Esophagus mucosa (tissue), 1 donor: ENCODE measurements around the gene KCNQ5. TPM values are rescaled to one million over a fixed set of nuclear protein-coding genes. Genes with fewer than 3 reads are reported as not detected.

Source experiments
- ATAC-seq: fragments of 200-7000 bp; cut with Tn5 transposase; one replicate; pipeline ENCODE4 v1.9.1; 2020
- total RNA-seq: library from RNA; stranded (reverse); gene quantifications from one replicate; pipeline ENCODE4 v1.2.4, GENCODE V29; 2023
- donor health status: DM: yes; HTN: yes; CAD: no.

KCNQ5 gene
- total RNA-seq, 1 donor from 2014 or later: 0.96 TPM

DNA sequence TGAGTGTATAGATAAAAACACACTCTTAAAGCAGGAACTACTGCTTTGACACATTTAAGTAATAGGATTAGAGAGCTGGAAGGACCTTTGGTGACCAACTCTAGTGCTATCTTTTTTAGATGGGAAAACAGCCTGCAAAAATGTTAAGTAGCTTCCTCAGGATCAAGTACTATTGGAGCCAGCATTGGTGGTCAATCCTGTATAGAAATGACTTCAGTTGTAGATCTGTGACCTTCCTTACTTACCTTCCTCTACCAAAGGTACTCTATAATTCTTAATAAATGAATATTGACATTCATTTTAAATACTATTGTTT lies 18.7 kb downstream of the KCNQ5 start:
- ATAC-seq: no peak

DNA sequence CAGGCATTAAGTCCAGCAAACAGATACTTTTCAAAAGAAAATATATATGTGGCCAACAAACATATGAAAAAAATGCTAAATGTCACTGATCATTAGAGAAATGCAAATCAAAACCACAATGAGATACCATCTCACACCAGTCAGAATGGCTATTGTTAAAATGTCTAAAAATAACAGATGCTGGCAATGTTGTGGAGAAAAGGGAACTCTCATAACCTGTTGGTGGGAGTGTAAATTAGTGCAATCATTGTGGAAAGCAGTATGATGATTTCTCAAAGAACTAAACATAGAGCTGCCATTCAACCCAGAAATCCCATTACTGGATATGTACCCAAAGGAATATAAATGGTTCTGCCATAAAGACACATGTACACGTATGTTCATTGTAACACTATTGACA lies 20.6 kb downstream of the KCNQ5 start:
- ATAC-seq: no peak

DNA sequence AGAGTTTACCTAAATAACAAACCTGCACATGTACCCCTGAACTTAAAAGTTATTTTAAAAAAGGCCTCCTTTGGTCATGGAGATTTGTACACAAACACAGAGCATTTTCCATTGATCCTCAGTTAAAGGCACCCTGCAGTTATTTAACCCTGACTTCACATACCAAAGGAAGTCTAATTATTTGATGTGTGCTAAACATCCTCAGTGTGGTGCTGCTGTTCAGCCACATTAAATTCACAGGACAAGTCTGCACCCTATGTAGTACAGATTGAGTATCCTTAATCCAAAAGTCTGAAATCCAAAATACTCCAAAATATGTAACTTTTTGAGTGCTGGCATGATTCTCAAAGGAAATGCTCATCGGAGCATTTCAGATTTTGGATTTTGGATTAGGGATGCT lies 21.4 kb downstream of the KCNQ5 start:
- no peak for ATAC-seq

DNA sequence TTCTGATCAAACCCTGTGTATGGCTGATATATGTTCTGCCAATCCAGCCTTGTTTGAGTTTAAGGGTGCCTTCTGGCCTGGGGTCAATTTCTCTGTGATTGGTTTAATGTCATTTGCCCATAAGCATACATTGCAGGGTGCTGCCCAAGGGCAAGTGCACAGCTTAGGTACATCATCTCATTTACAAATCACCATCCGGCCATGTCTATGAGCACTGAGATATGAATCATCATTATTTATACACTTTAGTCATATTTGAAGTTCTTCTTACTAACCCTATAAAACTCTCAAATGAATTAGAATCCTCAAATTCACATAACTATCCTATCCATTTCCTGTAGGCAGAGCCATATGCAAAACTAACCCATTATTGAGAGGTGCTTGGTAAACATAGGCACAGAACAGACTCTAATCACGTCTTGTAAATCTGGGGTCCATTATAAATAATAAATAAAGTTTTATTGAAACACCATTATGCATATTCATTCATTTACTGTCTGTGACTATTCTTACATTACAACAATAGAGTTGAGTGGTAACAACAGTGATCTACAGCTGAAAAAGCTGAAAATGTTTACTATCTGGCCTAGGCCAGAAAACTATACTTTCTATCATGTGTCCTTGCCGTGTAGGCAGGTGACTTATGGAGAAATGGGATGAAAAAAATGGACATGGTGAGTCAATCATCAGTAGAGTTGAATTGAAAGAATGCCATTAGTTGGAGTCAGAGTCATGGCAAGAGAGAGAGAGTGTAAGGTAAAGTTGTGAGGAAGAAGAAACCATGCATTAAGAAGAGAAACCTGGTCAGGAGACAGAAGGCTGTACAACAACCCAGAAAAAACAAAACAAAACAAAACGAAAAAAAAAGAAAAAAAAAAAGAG lies 25.0 kb downstream of the KCNQ5 start:
- ATAC-seq: no peak

DNA sequence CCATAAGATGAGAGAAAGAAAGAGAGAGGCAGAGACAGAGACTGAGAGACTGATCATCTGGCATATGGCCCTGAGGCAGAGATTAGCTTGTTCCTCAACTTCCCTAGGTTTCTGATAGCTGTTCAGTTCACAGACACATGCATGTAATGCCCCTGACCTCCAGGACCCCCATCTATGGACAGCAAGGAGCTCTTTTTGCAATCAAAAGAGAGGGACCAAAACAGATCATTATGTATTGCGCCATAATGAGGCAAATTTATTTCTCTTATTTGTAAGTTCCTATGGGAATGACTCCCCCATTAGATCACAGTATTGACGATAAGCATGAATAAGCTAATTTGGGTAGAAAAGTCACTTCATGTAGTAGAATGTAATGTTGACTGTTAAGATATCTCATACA lies 25.6 kb downstream of the KCNQ5 start:
- no peak for ATAC-seq

DNA sequence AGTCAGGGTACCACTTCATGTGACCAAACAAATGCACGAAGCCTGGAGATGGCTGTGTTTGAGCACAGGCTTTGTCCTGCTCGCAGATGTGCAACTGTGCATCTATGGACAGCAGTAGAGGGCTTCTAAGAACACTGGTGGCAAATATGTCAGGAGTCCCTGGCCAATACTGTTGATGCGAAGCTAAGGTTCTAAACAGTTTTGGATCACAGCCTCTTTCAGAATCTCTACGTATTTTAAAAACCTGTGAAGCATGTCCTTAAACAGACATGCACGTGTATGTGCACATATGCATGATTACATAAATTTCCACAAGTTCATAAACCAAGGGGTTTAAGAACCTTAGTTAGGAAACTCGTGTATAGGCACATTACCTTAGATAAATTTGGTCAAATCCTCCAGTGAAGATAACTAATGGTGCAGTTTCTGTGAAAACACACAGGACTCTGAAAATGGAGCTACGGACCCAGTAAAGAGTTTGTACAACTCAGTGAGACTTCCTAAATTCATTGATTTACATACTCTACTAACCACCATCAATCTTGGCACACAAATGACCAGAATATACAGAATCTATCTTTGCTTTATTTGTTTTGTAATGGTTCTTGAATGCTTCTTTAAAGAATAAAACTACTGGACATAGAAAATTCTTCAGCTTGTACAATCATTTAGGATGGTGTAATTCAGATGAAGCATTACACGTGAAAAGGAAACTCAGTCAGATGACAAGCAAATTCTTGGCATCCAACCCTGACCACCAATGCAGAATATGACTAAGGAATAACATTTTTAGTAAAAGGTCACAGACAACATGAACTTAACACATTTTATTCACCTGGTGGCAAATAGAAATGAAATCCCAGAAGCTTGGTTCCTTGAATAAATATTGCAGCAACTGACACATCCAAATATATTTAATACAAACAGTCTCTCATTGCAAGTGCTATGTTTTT lies 27.4 kb downstream of the KCNQ5 start:
- no peak for ATAC-seq

DNA sequence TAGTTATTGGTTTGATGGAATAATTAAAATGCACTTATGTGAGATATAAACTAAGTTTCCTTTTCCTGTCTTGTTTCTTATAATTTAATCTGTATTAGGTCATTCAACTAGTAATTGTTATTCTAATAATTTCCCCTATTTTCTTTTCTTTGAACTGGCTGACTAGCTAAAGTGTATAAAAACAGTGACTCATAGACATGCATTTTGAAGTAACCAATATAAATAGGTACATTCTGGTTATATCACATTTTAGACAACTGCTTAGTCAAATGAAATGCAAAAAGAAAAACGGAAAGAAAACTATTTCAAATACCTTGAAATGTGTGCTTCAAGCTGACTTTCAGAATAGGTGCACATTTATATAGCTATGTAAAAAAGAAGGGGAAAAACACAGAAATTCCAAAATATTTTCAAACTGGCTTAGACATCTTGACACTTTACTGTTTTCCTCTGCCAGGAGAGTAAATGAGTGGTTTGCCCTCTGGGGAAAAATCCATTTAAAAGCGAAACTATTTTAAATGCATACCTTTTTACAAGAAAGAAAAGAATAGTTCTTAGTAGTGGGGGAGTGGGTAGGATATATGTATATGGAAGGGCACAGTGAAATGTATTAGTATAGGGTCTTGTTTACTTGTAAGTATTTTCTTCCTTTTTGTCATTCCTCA lies 28.3 kb downstream of the KCNQ5 start:
- no peak for ATAC-seq

DNA sequence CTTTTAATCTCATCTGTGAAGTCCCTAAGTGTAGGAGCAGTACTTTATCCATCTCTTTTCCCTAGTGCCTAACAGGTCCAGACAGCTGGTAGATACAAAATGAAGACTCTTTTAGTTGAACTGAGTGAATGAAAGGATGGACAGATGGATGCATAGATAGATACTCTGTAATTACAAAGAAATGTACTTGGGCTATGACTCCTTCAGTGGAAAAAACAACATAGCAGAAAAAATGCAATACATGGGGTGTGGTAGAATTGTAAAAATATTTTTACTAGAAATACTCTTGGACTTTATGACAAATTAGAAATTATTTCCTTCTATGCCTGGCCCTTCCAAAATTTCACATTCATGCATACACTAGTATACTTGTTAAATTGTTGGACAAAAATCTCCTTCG lies 29.3 kb downstream of the KCNQ5 start:
- no peak for ATAC-seq

DNA sequence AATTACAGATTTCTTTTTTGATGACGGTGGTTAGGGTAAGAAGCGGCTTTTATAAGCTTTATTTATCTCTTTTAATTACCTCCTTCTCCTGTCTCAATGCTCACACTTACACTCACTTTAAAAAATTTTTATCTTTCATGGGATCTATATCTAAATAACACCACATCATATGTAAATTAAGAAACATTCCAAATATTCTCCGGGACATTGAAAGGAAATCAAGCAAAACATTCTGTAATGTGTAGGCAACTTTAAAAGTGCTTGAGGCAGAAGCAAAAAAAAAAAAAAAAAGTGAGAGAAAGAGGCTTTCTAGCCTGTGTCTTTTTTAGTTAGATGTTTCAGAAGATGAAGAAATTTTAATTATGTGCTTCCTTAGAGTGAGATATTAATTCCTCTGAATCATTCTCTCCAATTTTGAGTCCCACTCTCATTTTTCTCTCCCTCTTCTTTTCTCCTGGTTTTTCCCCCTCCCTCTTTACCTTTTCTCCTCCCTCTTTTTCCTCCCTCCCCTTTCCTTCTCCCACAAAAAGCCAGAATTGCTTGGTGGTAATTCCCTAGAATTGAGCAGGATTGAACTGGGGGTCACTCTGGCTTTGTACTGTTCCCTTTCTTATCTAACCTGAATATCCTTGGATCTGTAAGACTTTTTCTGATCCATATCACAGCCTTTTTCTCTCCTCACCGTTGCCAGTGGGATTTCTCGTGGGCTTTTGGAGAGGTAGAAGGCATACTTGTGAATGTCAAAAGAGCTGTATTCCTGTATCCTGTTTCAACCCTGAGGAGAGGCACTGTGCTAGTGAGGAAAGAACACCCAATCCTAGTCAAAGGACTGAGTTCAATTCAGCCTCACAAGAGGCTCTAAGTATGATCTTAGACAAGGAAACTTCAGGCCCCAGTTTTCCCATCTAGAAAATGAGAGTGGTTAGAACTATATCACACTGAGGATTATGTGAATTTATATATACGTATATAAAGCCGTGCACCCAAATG lies 30.4 kb downstream of the KCNQ5 start:
- no peak for ATAC-seq

DNA sequence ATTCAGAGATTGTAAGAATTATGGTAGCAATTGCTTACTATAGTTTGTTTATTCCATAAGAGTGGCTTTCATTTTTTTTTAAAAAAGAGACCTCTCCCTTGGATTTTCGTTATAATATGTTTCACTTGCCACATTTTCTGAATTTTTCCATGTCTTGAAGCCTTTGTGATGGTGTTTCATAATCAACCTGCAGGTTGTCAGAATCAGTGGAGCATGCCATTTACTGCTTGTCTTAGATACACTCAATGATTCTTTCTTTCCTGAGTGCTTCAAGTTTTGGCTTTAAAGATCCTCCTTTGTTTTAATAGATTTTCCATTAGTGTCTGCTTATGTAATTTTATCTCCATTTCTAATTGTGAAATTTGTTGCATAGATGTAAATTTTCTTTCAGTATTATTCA lies 31.2 kb downstream of the KCNQ5 start:
- no peak for ATAC-seq

DNA sequence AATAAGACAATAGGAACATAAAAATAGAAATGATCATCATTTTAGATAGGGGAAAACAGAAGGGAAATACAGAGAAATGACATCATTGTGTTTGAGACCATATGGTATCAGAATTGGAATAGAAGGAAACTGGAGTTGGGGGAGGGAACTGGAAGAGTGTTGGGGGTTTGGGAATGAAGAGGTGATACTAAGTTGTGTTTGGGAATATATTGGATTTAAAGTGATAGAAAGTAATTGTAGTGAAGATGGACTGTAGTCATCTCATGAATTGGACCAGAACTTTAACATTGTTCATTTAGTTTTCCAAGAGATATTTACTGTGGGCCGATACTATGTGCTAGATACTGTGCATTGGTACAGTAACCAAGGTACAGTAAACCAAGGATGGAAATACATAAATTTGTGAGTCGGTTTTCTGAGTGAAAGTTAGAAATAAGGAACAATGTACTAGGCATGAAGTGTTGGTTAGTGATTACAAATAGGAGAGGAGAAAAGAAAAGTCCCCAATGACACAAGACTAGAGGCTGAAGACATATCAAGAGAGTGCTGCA lies 32.3 kb downstream of the KCNQ5 start:
- no peak for ATAC-seq

DNA sequence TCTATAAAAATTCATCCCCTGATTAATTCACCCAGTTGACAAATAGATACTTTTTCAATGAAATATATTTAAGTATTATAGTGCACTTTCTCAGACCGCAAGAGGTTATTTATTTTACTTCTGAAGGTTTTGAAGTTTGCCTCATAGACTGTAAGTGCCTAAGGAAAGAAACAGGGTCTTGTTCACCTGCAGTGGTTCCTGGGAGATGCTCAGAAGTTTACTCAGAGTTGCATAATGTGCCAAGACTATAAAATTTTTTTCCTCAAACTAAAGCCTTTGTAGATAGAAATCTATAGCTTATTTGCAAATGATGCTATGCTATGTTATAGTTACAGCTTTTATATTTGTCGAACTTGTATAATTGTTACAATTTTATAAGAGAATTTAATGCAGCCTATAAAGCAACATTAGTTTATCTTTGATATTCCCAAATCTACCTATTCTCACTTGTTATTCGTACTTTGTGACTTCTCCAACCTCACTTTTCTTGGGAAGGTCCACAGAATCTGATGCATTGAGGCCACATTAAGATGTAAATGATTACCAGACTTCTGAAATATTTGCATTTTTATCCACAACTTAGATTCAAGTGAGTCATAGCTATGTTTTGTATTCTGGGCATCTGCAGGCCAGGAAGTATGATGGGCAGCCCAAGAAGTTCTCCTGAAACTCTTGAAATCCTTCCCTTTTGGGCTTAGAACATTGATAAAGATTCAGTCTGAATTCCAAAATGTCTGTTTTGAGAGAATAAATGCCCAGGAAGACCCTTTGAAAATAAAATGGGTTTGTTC lies 35.7 kb downstream of the KCNQ5 start:
- no peak for ATAC-seq

DNA sequence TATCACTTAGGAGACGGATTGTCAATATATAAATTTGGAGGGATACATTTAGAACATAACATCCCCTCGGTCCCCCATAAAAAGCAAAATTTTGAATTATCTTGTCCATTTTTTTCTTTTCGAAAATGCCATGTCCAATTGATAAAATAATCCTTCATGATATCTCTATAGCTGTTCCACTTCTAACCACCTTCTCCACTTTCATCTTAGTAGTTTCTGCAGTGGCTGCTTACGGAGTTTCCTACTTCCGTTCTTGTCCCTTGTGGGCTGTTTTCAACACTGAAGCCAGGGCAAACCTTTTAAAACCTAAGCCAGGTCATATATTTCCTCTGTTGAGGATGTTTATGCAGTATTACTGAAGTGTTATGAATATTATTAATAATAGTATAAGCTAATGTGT lies 37.9 kb downstream of the KCNQ5 start:
- ATAC-seq: no peak

DNA sequence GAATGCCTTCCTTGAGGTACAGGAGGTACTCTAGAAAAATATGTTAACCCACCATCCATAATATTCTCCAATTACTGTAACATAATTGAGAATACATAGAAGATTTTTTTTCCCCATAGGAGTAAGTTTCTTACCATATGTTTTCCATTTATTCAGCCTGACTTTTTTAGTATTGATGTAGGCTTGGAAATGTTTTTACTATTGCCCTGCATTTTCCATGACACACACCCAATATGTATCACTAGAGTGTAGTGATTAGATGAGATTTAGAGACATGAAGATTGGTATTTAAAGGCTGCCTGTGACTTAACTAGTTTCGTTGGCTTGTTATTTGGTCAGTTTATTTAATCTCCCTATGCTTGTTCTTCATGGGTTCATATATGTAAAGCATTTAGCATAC lies 39.5 kb downstream of the KCNQ5 start:
- ATAC-seq: no peak

DNA sequence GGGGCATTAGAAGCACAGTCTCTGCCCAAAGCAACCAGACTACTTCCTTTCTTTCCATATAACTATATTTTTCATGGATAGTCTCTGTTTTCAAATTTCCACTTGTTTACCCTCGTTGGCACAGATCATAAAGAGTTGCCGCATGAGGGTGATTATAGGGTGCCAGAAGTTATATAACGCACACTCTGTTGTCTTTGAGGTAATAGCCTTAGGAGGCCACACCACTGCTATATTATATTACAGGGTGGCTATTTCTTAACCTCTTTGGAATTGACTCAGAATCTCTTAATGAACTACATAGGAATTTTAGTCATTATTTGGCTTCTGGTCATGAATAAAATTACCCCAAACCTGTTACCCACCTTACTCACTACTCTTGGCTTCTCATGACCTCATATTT lies 43.7 kb downstream of the KCNQ5 start:
- ATAC-seq: no peak

DNA sequence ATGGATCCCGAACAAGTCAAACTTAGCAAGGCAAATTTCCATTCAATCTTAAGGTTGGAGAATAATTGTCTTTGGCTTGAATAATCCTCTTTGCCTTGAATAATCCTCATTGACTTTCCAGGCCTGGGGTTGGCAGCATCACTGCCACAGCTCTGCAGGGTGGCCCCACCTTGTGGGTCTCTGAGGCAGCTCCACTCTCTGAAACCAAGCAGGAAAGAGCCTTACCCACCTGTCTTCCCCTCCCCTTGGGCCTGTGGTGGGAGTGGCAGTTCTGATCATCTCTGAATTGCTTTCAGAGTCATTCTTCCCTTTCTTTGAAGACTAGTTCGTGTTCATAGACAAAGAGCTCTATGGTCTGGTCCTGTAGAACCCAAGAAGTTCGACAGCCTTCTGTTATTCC lies 47.5 kb downstream of the KCNQ5 start:
- ATAC-seq: no peak

DNA sequence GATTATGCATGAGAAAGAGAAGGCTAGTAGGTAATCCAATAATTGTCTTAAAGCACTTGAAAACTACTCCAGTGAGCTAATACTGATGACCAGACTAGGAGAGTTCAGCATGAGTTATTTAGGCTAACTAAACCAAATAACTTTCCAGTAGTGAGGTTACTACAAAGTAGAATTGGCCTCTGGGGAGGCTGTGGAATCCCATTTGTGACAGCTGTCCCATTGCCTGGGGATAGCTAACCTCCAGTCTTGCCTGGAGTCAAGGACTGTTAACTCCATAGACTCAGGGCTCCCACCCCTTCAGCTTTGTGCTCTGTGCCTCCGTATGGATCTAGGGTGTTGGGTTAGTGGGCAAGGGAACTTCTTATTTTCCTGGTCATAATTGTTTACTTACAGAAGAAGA lies 51.0 kb downstream of the KCNQ5 start:
- ATAC-seq: no peak

DNA sequence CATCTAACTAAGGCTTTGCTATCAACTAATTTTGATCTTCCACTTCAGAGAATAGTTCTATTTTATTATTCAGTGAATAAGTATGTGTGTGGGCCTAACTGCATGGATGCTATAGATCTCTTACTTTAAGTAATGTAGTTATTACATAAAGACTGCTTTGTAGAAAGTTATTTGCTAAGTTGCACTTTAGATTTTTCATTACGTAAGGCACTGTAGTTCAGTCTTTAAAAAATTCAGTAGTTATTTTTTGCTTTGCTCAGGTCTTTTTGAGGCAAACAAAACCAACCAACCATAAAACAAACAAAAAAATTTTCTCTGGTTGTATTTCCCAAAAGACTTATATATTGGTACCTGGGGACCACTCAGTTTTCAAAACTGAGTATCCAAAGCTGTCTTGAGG lies 53.0 kb downstream of the KCNQ5 start:
- ATAC-seq: no peak

DNA sequence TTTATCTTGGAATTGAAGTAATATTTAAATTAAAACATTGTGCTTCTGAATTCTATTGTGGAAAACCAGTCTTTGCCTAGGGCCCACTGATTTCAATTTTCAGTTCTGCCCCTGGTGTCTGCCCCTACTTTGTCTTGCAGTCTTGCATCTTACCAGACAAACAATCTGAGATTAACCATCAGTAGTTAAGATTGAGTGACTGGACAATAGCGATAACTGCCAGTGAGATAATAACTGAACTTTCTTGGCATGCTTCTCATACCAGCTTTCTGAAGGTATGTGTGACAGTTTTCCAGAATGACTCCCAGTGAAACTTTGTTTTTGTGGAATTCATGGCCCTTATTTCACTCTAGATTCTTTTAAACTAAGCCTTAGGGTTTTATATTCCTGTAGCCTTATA lies 53.5 kb downstream of the KCNQ5 start:
- ATAC-seq: no peak

DNA sequence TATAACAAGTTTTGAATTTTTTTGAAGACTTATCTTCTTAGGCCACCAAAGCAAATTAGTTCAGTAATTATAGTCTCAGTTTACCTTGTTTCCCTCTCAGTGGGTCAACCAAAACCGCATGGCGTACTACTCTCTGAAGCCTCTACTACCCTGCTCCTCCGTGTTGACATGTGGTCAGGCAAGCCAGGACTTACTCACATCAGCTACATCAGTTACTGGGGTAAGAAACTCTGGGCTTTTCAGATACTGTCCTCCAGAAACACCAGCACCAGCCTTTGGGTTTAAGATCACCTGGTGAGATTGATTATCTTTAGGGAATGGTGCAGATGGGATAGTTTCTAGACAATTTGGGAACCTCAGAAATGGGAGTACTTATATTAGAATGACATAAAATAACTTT lies 55.1 kb downstream of the KCNQ5 start:
- no peak for ATAC-seq

DNA sequence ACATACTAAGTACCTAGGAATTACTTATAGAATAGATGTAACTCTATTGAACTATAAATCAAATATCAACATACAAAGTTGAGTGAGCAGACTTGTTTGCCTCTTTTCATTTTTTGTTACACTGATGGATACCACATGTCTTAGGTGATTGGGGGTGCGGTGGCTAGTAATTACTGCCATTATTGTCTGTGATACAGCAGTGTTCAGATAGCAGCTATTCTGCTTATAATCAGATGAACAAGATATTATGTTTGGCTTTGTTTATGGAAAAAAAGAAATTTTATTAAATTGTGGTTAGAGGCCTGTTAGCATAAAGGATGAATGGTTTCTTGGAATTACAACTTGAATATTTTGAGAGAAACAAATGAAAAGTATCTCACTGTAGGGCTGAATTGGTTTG lies 55.9 kb downstream of the KCNQ5 start:
- ATAC-seq: no peak
